HepG2 (cell line): ENCODE results near the gene ALDH9A1. TPM values are rescaled to one million over a fixed set of nuclear protein-coding genes. Genes with fewer than 3 reads are reported as not detected.

Source experiments
- ATAC-seq: fragments of 200-7000 bp; cut with Tn5 transposase; 3 replicates; pipeline ENCODE4 v1.9.1; 2020; ENCODE audit warnings: mild to moderate bottlenecking, moderate library complexity
- BruUV-seq: library from RNA; stranded (reverse); fragments of 400-500 nt; replicated peaks from 2 replicates; lab custom pipeline; 2021; lab: Mats Ljungman, UMichigan
- CTCF ChIA-PET: fragments of 300-600 bp; formaldehyde crosslinking; extraction: SDS; loops from one replicate; lab custom pipeline; 2021; ENCODE audit warnings: low total read pairs, inconsistent platforms, low intra/inter-chr PET ratio; lab: Yijun Ruan, JAX
- POLR2A ChIA-PET: fragments of 350-600 bp; sonication (Branson Sonifier 250); formaldehyde crosslinking; loops from one replicate; lab custom pipeline; 2020; ENCODE audit warnings: antibody characterized with exemption, inconsistent platforms; lab: Yijun Ruan, JAX
- DNase-seq: peaks from one replicate; pipeline ENCODE4 v3.0.0-alpha.2; 2015; ENCODE audit warnings: low spot score
- FAIRE-seq: peaks from 3 replicates; lab custom pipeline; 2011; peaks lifted over from hg19 to GRCh38; lab: Jason Lieb, UNC
- H2AFZ ChIP-seq: one replicate; pipeline ENCODE4 v1.6.1; 2011; ENCODE audit warnings: low read length, inconsistent platforms
- H3K27ac ChIP-seq: fragments of 300-600 bp; 3 replicates; pipeline ENCODE4 v1.8.0; 2011; ENCODE audit warnings: mixed run types, mild to moderate bottlenecking, mixed read lengths, low read length, inconsistent platforms; ENCODE audit not compliant: insufficient read depth; ENCODE audit errors: extremely low read length
- H3K27me3 ChIP-seq, 2 experiments: fragments of 200-600 bp in 1 of 2; 2 replicates in 1 of 2; 3 replicates in 1 of 2; pipeline versions ENCODE4 v1.6.0 to v1.8.0; 2011; ENCODE audit warnings: low read length in 2 of 2, mild to moderate bottlenecking in 2 of 2, moderate library complexity in 2 of 2, inconsistent platforms in 1 of 2; ENCODE audit not compliant: insufficient read depth in 2 of 2, control insufficient read depth in 1 of 2
- H3K36me3 ChIP-seq, 2 experiments: fragments of 200-600 bp in 1 of 2; replicated peaks in 1 of 2; 2 replicates in 1 of 2; 3 replicates in 1 of 2; pipeline versions ENCODE4 v1.5.1 to v1.8.0; 2011; ENCODE audit warnings: low read length in 2 of 2, inconsistent platforms in 1 of 2; ENCODE audit not compliant: insufficient read depth in 2 of 2, control insufficient read depth in 1 of 2
- H3K4me1 ChIP-seq: 2 replicates; pipeline ENCODE4 v1.5.1; 2012; ENCODE audit warnings: low read length, inconsistent platforms; ENCODE audit not compliant: insufficient read depth
- H3K4me2 ChIP-seq: 2 replicates; pipeline ENCODE4 v1.6.0; 2011; ENCODE audit warnings: low read depth, low read length, inconsistent platforms
- H3K4me3 ChIP-seq, 3 experiments: fragments of 200-600 bp in 1 of 3; sonication (generic), shearing (Covaris generic) in 1 of 3; replicated peaks in 1 of 3; 2 replicates each; pipeline ENCODE4 v1.5.1; 2011 to 2016; ENCODE audit warnings: low read length in 3 of 3, inconsistent platforms in 2 of 3, low read depth in 2 of 3, mild to moderate bottlenecking in 2 of 3, control low read depth in 1 of 3, mixed read lengths in 1 of 3; ENCODE audit not compliant: insufficient read depth in 1 of 3
- H3K79me2 ChIP-seq: one replicate; pipeline ENCODE4 v1.6.1; 2011; ENCODE audit warnings: low read length, inconsistent platforms; ENCODE audit not compliant: insufficient read depth
- H3K9ac ChIP-seq: 2 replicates; pipeline ENCODE4 v1.6.0; 2011; ENCODE audit warnings: mild to moderate bottlenecking, low read depth, low read length, inconsistent platforms; ENCODE audit not compliant: insufficient read depth
- H3K9me3 ChIP-seq: 2 replicates; pipeline ENCODE4 v1.5.1; 2012; ENCODE audit warnings: mild to moderate bottlenecking, low read length
- H4K20me1 ChIP-seq: 2 replicates; pipeline ENCODE4 v1.6.0; 2011; ENCODE audit warnings: inconsistent platforms, mild to moderate bottlenecking, low read length, moderate library complexity; ENCODE audit not compliant: insufficient read depth
- ATF7-NPFF ChIP-seq: sonication (generic); formaldehyde crosslinking; IDR thresholded peaks from 2 replicates; pipeline ENCODE4 v1.8.1; 2023; ENCODE audit warnings: mild to moderate bottlenecking, low read depth, missing genetic modification reagents, moderate library complexity
- BATF2 ChIP-seq: sonication (generic); formaldehyde crosslinking; IDR thresholded peaks from 2 replicates; pipeline ENCODE4 v1.8.0; 2022; ENCODE audit warnings: mild to moderate bottlenecking, missing genetic modification reagents, moderate library complexity
- CBX5 ChIP-seq: sonication (generic); formaldehyde crosslinking; IDR thresholded peaks from 2 replicates; pipeline ENCODE4 v1.4.0; 2020; ENCODE audit warnings: missing genetic modification reagents, borderline replicate concordance
- DR1 ChIP-seq: sonication (generic); formaldehyde crosslinking; IDR thresholded peaks from 2 replicates; pipeline ENCODE4 v1.8.0; 2021; ENCODE audit warnings: mild to moderate bottlenecking, missing genetic modification reagents, inconsistent platforms
- EEA1 ChIP-seq: sonication (generic); formaldehyde crosslinking; IDR thresholded peaks from 2 replicates; pipeline ENCODE4 v1.5.1; 2020; ENCODE audit warnings: mild to moderate bottlenecking, missing genetic modification reagents, borderline replicate concordance
- ISL2 ChIP-seq: sonication (generic); formaldehyde crosslinking; IDR thresholded peaks from 2 replicates; pipeline ENCODE4 v1.5.0; 2020; ENCODE audit warnings: missing genetic modification reagents
- MTF1 ChIP-seq: sonication (generic); formaldehyde crosslinking; IDR thresholded peaks from 2 replicates; pipeline ENCODE4 v1.5.0; 2020; ENCODE audit warnings: missing genetic modification reagents
- PBX2 ChIP-seq: IDR thresholded peaks from 2 replicates; pipeline ENCODE4 v1.6.1; 2016; ENCODE audit warnings: control low read depth
- PRMT3 ChIP-seq: sonication (generic); formaldehyde crosslinking; IDR thresholded peaks from 2 replicates; pipeline ENCODE4 v1.8.1; 2022; ENCODE audit warnings: low read depth, mild to moderate bottlenecking, moderate library complexity, missing genetic modification reagents, borderline replicate concordance
- REXO4 ChIP-seq: sonication (generic); formaldehyde crosslinking; IDR thresholded peaks from 2 replicates; pipeline ENCODE4 v1.8.0; 2022; ENCODE audit warnings: missing genetic modification reagents, mild to moderate bottlenecking, borderline replicate concordance
- UBTF ChIP-seq: sonication (generic); formaldehyde crosslinking; IDR thresholded peaks from 2 replicates; pipeline ENCODE4 v1.4.0; 2020; ENCODE audit warnings: mild to moderate bottlenecking, missing genetic modification reagents
- ZBTB38 ChIP-seq: sonication (generic); formaldehyde crosslinking; IDR thresholded peaks from 2 replicates; pipeline ENCODE4 v1.5.1; 2020; ENCODE audit warnings: mild to moderate bottlenecking, missing genetic modification reagents
- ZNF264 ChIP-seq: sonication (generic); formaldehyde crosslinking; IDR thresholded peaks from 2 replicates; pipeline ENCODE4 v1.4.0; 2020; ENCODE audit warnings: missing genetic modification reagents
- ZNF484 ChIP-seq: sonication (generic); formaldehyde crosslinking; IDR thresholded peaks from 2 replicates; pipeline ENCODE4 v1.5.1; 2020; ENCODE audit warnings: mild to moderate bottlenecking, low read depth, missing genetic modification reagents, borderline replicate concordance
- ZNF614 ChIP-seq: IDR thresholded peaks from 2 replicates; pipeline ENCODE4 v1.6.1; 2018; ENCODE audit warnings: missing biosample characterization, missing genetic modification reagents, inconsistent platforms, borderline replicate concordance
- ZSCAN20 ChIP-seq: sonication (generic); formaldehyde crosslinking; IDR thresholded peaks from 2 replicates; pipeline ENCODE4 v1.4.0; 2020; ENCODE audit warnings: missing genetic modification reagents, mild to moderate bottlenecking, borderline replicate concordance
- WGBS: methylation state at CpG from one replicate; pipeline ENCODE4 v1.1.6; 2017; ENCODE audit warnings: low lambda C conversion rate; 5-methylcytosine and 5-hydroxymethylcytosine counted together
- in situ Hi-C: cut with HindIII; loops from 2 replicates; pipeline ENCODE4 v1.10.0; 2017; ENCODE audit warnings: low pct_unique_long_range_greater_than_20kb; ENCODE audit not compliant: extremely low pct_ligation_motif_present
- intact Hi-C: fragments of 100-400 bp; cut with micrococcal nuclease; formaldehyde crosslinking; loops from one replicate; pipeline ENCODE4 v1.10.0; 2022; ENCODE audit not compliant: unreplicated experiment
- polyA plus RNA-seq, 8 experiments: library from polyadenylated mRNA; depleted of rRNA in 3 of 8; stranded (reverse) in 7 of 8; unstranded in 1 of 8; fragments of >200 nt; fragmentation: Illumina TruSeq in 4 of 8; extraction: Trizol in 4 of 8; gene quantifications; 2 replicates each; pipeline versions ENCODE4 v1.2.1 to v1.2.3, GENCODE V29; 2011 to 2016; ENCODE audit warnings: low read depth in 4 of 8, missing spikeins in 1 of 8, mixed read lengths in 1 of 8; ENCODE audit not compliant: insufficient read depth in 1 of 8
- total RNA-seq, 5 experiments: library from RNA; depleted of rRNA; stranded (reverse); fragments of >200 nt; fragmentation: Illumina TruSeq; extraction: Trizol; gene quantifications; 2 replicates each; pipeline ENCODE4 v1.2.3, GENCODE V29; 2016; ENCODE audit warnings: low read depth in 1 of 5

Gene ALDH9A1
- total and polyA plus RNA-seq, 2 of the 13 experiments (the other 11 are each of a cell fraction or from before 2014, with no cell fraction given) = 27.5 to 38.5 TPM

- Histone ChIP-seq H3K79me2 (no peaks in the 10 kb centered on the region), H3K9ac (no peak overlapping the region), H3K4me3 (no peak overlapping the region), H2AFZ (no peak overlapping the region), H3K27me3 (no peaks in the 10 kb centered on the region), H3K36me3 (peaks cover 0 to 20% of the 10 kb centered on the region in 2 experiments; a peak in 4 of 5 replicates), H3K27ac (no peak overlapping the region), H3K4me2 (no peak overlapping the region), H3K4me1 (no peaks in the 10 kb centered on the region), H4K20me1 (no peaks in the 10 kb centered on the region), H3K9me3 (no peaks in the 10 kb centered on the region)
- DNase-seq (no peak), FAIRE-seq (no peak), ATAC-seq (no peak)
- in situ Hi-C loops (no loop called here), intact Hi-C loops (no loop called here)
- ChIA-PET POLR2A (no interaction called here), CTCF (no interaction called here)
- TF ChIP-seq DR1 (CRISPR knock-in tag) (no peak), ISL2 (no peak), REXO4 (CRISPR knock-in tag) (no peak), BATF2 (CRISPR knock-in tag) (no peak), CBX5 (CRISPR knock-in tag) (no peak), ZBTB38 (CRISPR knock-in tag) (no peak), PRMT3 (CRISPR knock-in tag) (no peak), ATF7-NPFF (CRISPR knock-in tag) (no peak), UBTF (no peak), ZNF614 (CRISPR knock-in tag) (no peak), MTF1 (no peak), PBX2 (CRISPR knock-in tag) (no peak), ZNF484 (CRISPR knock-in tag) (no peak), ZNF264 (CRISPR knock-in tag) (no peak), ZSCAN20 (CRISPR knock-in tag) (no peak), EEA1 (no peak)
- 76% methylated on average over 3 of the region's 3 CpGs for whole genome bisulfite sequencing
- no TSS peak for BruUV-seq
These were observed 38.8 kb downstream of the ALDH9A1 start for GRCh38 chr1:165659581-165659895.
